ENCODE results near the gene GUCY2D.

DNA sequence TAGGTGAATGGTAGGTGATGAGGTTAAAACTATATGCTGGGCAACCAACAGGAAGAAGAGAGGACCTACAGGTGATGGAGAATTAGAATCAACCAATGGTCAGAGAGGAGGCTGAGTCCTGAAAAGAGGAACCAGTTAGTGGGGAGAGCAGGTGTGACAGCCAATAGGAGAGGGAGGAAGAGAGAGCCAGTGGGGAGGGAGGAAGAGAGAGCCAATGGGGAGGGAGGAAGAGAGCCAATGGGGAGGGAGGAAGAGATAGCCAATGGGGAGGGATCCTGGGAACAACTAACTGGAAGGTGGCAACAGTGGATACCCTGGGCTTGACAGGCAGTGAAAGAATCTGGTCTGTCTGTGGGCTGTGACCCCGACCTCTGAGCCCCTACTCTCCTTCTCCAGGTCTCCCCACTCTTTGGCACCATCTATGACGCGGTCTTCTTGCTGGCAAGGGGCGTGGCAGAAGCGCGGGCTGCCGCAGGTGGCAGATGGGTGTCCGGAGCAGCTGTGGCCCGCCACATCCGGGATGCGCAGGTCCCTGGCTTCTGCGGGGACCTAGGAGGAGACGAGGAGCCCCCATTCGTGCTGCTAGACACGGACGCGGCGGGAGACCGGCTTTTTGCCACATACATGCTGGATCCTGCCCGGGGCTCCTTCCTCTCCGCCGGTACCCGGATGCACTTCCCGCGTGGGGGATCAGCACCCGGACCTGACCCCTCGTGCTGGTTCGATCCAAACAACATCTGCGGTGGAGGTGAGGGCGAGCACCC is 3.7 kb downstream of the GUCY2D start:
- TF ChIP-seq, protein P1, sequence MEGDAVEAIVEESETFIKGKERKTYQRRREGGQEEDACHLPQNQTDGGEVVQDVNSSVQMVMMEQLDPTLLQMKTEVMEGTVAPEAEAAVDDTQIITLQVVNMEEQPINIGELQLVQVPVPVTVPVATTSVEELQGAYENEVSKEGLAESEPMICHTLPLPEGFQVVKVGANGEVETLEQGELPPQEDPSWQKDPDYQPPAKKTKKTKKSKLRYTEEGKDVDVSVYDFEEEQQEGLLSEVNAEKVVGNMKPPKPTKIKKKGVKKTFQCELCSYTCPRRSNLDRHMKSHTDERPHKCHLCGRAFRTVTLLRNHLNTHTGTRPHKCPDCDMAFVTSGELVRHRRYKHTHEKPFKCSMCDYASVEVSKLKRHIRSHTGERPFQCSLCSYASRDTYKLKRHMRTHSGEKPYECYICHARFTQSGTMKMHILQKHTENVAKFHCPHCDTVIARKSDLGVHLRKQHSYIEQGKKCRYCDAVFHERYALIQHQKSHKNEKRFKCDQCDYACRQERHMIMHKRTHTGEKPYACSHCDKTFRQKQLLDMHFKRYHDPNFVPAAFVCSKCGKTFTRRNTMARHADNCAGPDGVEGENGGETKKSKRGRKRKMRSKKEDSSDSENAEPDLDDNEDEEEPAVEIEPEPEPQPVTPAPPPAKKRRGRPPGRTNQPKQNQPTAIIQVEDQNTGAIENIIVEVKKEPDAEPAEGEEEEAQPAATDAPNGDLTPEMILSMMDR (IDR thresholded peaks at IDR 0.05), result no peak
- no peak for TF ChIP-seq POLR2A (IDR thresholded peaks at IDR 0.05)
- no peak for TF ChIP-seq POLR2AphosphoS5 (IDR thresholded peaks at IDR 0.05; ENCODE audit: insufficient read depth in 1 of 2, low read depth in 1 of 2)
